Activated naive CD4-positive, alpha-beta T cell treated with anti-CD3 and anti-CD28 coated beads, Interleukin-2, amount 50 U/mL, for 72 hours (primary cell): ENCODE results near the gene ZBTB8OS. TPM values are rescaled to one million over a fixed set of nuclear protein-coding genes. Genes with fewer than 3 reads are reported as not detected.
A peak's percentile ranks its signal among the peaks of the same experiment; 100 is the strongest.
"Not testable (repeated sequence)": the region's sequence is repeated elsewhere in the genome, so short reads cannot be mapped to it uniquely, and the experiment has no call there.

Experiments
- ATAC-seq, 2 donors: fragments of 150-1000 bp; cut with Tn5 transposase; 2 replicates each; pipeline ENCODE4 v1.10.0; 2021; ENCODE audit warnings: mild to moderate bottlenecking in 2 of 2, moderate library complexity in 2 of 2
- DNase-seq, 2 donors: peaks; one replicate each; pipeline ENCODE4 v3.0.0; 2021 to 2022; ENCODE audit warnings: low spot score in 2 of 2
- H3K27ac Mint-ChIP-seq, 2 donors: one replicate each; pipeline ENCODE4 v1.8.0; 2022; ENCODE audit warnings: mild to moderate bottlenecking in 2 of 2, mixed read lengths in 2 of 2
- H3K36me3 Mint-ChIP-seq, 2 donors: one replicate each; pipeline ENCODE4 v1.8.0; 2022; ENCODE audit warnings: mixed read lengths in 2 of 2
- H3K9me3 Mint-ChIP-seq, 2 donors: one replicate each; pipeline ENCODE4 v1.8.0; 2022; ENCODE audit warnings: mixed read lengths in 2 of 2
- total RNA-seq, 2 donors: library from RNA; stranded (reverse); gene quantifications; one replicate each; pipeline ENCODE4 v1.2.3, GENCODE V29; 2022

Gene ZBTB8OS
- total RNA-seq: 10 to 100 TPM; 53.2 to 58.5 TPM

DNA sequence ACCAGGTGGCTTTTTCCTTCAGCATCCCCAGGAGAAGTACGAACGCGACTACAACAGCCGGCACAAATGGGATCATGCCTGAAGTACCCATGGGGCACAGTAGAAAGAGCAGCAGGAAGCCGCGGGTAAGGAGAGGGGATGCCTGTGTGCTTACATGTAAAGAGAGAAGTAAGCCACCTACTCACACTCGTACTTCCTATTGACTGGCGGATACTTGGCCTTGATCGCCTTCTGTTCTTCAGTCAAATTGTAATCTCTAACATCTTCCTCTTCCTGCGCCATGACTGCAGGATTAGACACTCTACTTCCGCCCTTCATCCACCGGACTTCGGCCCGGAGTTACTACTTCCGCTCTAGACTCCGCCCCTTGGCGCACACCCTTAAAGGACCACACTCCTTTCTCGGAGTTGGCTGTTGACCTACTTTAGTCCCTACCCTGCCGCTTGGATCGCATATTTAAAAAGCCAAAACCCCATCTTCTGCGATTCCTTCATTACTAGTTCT, at the start of gene ZBTB8OS:
ZBTB8OS (minus strand) TSS at position 303 of the 504 bp plus-strand sequence; CDS start at position 282, 21 bp downstream.
- ATAC-seq: peak; percentile 80 to 83
- H3K27ac Mint-ChIP-seq: peak within 1 kb of the TSS; percentile 98 to 99
- DNase-seq: peak; percentile 82 to 86
- no peaks in the 10 kb centered on the region for H3K9me3 Mint-ChIP-seq
- peaks cover 35 to 42% of the 10 kb centered on the region in 2 donors for H3K36me3 Mint-ChIP-seq

DNA sequence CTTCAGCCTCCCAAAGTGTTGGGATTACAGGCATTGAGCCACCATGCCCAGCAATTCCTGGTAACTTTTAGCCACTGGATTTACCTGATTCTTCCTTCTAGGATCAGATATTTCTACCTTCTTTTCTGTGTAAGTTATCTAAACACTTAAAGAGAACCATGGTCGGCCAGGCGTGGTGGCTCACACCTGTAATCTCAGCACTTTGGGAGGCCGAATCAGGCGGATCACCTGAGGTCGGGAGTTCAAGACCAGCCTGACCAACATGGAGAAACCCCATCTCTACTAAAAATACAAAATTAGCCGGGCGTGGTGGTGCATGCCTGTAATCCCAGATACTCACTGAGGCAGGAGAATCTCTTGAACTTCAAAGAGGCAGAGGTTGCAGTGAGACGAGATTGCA, 46.6 kb upstream of the ZBTB8OS start:
- H3K9me3 Mint-ChIP-seq, H3K27ac Mint-ChIP-seq, ATAC-seq: not testable (repeated sequence)

DNA sequence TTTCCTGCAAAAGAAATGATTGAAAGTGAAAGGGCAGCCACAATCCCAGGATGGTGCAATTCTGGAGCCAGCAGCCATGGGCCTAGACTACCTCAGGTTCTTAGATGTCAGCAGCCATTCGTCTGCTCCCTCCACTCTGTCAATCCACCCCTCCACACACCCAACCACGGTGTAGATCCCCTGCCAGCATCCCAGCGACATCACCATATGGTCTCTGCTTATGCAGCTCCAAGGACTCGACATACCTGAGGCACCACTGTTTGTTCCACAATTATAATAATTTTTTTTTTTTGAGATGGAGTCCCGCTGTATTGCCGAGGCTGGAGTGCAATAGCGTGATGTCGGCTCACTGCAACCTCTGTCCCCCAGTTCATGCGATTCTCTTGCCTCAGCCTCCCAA, 45.7 kb upstream of the ZBTB8OS start:
- Mint-ChIP-seq H3K36me3 (no peaks in the 10 kb centered on the region), H3K9me3 (no peaks in the 10 kb centered on the region), H3K27ac (peak overlapping the region in 1 of 2 donors; percentile 72)
- ATAC-seq: no peak
- DNase-seq: no peak

More for the DNA sequence above, 46.6 kb upstream of the ZBTB8OS start:
- DNase-seq, H3K36me3 Mint-ChIP-seq: not testable (repeated sequence)

DNA sequence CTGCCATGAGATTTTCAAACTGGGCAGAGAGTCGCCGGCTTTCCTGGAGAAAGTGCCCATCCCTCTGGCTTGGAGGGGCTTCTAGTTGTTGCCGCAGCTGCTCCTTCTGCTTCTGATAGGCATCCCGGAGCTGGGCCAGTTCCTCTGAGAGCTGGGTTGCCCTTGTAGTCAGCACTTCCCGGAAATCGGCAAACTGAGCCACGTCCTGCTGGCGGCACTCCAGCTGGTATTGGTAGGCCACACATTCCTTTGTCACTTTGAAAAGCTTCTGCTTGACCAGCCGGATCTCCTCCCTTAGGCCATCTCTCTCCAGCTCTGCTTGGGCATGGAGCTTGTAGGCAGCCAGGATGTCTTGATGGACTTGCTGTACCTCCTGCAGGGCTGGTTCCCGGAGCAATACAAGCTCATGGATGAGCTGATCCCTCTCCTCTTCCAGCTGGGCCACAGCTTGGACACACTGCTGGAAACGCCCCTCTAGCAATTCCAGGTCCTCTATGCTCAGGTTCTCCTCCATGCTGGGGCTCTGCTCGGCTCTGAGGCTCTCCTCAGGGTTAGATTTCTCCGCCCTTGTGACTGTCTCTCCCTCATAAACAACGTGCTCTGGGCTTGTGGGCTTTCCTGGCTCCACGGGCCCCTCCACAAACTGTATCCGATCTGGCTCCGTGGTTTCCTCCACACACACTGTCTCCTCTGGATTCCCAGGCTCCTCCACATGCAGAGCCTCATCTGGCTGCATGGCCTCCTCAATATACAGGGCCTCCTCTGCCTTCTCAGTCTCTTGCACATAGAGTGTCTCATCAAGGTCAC, 45.0 kb upstream of the ZBTB8OS start:
- ATAC-seq (no peak), DNase-seq (no peak)
- Mint-ChIP-seq H3K9me3 (no peaks in the 10 kb centered on the region), H3K36me3 (no peaks in the 10 kb centered on the region), H3K27ac (peak overlapping the region in 1 of 2 donors; percentile 20)

DNA sequence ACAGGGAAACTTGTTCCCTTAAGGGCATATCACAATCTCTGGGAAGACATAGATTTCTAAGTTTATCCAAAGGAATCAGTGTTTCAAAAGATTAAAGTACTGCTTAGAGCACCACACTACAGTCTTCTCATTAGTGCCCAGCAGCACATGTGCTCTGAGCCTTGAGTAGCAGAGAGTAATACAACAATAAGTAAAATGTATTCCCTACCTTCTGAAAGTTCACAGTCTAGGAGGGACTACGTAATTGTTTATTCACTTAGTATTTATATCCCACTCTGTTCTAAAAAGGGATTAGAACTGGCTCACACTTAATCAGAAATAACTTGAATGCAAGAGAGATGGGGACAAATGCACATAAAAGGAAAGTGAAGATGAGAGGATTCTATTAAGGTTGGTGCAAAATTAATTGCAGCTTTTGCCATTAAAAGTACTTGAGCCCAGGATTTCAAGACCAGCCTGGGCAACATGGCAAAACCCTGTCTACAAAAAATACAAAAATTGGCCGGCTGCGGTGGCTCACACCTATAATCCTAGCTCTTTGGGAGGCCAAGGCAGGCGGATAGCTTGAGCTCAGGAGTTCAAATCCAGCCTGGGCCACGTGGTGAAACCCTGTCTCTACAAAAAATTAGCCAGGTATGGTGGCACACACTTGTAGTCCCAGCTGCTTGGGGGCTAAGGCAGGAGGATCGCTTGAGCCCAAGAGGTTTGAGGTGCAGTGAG, 43.3 kb upstream of the ZBTB8OS start:
- H3K36me3 Mint-ChIP-seq: no peaks in the 10 kb centered on the region
- H3K27ac Mint-ChIP-seq: no peak overlapping the region
- no peak for DNase-seq
- H3K9me3 Mint-ChIP-seq: no peaks in the 10 kb centered on the region
- no peak for ATAC-seq

DNA sequence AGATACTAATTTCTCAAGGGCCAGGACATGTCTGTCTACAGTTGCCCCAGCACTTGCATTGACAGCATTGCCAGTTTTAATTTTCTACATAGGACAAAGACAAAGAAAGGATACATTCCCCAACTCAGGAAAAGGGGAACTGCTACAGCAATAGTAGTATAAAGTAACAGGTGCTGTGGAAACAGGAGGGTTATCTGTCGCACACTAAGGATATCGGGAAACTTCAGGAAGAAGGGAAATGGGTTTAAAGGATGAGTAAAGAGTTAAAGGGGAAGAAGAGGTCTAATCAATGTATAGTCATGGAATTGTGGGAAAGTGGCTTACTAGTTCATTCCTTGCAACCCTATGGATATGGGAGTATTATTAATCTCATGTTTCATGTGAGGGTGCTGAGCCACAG, 36.0 kb upstream of the ZBTB8OS start:
- ATAC-seq: no peak
- no peaks in the 10 kb centered on the region for H3K9me3 Mint-ChIP-seq
- H3K27ac Mint-ChIP-seq: no peak overlapping the region

DNA sequence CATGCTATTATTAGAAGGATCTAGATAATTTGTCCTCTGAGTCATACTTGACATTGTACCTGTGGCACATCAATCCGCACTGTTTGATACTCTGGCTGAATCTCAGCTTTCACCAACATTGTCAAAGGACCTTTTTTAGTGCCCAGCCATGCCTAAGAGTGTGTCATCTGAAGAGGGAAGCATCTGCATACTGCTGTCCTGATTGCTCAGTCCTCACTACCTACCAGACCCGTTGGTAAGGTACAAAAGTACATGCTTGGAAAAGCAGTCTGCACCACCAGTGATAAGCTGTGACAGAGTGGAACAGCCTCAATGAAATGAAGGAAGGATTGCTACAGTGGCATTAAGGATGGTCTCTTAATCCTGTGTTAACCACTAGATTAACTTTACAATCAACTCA, 35.1 kb upstream of the ZBTB8OS start:
- Mint-ChIP-seq H3K9me3 (no peaks in the 10 kb centered on the region), H3K27ac (no peak overlapping the region), H3K36me3 (no peaks in the 10 kb centered on the region)
- no peak for DNase-seq
- no peak for ATAC-seq

More for the DNA sequence above, 36.0 kb upstream of the ZBTB8OS start:
- DNase-seq: no peak
- H3K36me3 Mint-ChIP-seq: no peaks in the 10 kb centered on the region

DNA sequence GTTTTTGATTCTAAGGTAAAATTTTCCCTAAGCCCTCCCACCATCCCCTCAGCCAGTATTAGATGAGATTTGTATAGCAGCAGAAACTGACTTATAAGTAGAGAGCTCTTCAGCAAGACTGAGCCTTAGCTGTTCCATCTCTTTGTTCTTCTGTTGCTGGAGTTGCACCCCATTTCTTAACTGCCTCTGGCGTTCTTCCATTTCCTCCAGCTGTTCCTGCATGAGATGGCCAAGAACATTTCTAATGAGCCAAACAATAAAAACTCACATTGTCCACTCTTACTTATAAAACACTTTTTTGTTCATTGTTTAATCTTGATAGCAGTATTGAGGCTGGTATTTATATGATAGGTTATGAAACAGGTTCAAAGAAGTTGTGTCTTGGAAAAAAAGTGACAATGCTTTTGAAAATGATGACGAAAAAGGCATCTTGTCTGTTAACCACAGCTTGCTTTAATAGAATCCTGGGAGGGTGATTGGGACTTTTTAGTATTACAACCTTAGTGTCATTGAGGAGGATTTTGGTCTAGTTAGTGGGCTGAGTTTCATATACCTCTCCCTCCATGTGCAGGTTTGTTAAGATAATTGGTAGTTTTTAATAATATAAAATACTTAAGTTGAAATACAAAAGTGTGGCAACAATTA, 33.9 kb upstream of the ZBTB8OS start:
- H3K27ac Mint-ChIP-seq: peak overlapping the region in 1 of 2 donors; percentile 60
- no peak for DNase-seq
- H3K36me3 Mint-ChIP-seq: peaks cover 0 to 10% of the 10 kb centered on the region in 2 donors
- peak in 1 of 2 donors; percentile 52 for ATAC-seq
- no peaks in the 10 kb centered on the region for H3K9me3 Mint-ChIP-seq

DNA sequence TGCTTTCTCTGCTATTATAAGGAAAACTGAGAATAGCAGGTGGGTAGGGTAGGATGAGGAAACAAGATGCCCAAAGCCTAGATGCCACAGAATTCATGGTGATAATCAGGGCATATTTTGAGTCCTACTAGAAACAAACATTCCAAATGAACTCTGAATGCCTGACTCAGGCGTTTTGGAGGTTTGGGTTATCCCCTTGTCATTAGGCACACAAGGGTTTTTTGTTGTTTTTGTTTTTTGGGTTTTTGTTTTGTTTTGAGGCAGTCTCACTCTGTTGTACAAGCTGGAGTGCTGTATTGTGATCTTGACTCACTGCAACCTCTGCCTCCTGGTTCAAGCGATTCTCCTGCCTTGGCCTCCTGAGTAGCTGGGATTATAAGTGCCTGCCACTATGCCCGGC, 33.0 kb upstream of the ZBTB8OS start:
- no peak for DNase-seq
- Mint-ChIP-seq H3K27ac (peak overlapping the region in 1 of 2 donors; percentile 60), H3K9me3 (no peaks in the 10 kb centered on the region), H3K36me3 (peaks cover 0 to 12% of the 10 kb centered on the region in 2 donors)
- ATAC-seq: no peak

DNA sequence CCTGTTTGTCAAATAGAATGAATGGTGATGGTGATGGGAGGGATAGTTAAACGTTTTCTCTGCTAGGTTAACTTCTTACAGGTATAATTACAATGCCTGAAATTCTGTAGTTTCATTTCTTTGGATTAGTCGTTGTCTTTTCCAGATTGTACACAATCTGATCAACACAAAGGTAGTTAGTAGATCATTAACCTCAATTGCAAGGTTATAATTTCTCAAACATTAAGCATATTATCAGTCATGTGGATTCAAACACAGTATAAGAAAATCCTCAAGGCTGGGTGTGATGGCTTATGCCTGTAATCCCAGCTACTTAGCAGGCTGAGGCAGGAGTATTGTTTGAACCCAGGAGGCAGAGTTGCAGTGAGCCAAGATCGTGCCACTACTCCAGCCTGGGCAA, 31.6 kb upstream of the ZBTB8OS start:
- ATAC-seq (no peak), DNase-seq (no peak)

DNA sequence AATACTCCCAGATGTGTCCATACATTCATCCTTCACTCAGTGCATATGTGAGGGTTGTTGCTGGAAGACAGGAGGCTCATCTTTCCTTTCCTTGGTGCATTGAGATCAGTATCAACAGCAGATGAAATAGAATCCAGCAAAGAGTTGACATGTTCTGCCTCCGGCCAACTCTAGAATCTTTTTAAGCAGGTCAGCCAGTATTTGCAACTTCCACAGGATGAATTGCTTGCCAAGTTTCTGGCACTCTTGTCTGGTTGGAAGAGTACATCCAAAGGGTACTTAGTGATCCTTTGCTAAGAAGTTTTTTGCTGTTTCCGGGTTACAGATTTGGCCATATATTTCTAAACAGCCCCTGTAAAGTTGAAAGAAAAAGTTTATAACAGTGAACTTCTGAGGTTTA, 31.2 kb upstream of the ZBTB8OS start:
- peaks cover 0 to 19% of the 10 kb centered on the region in 2 donors for H3K36me3 Mint-ChIP-seq
- no peak overlapping the region for H3K27ac Mint-ChIP-seq
- DNase-seq (no peak), ATAC-seq (no peak)
- H3K9me3 Mint-ChIP-seq: no peaks in the 10 kb centered on the region

More for the DNA sequence above, 31.6 kb upstream of the ZBTB8OS start:
- Mint-ChIP-seq H3K27ac (no peak overlapping the region), H3K36me3 (peaks cover 0 to 19% of the 10 kb centered on the region in 2 donors), H3K9me3 (no peaks in the 10 kb centered on the region)

DNA sequence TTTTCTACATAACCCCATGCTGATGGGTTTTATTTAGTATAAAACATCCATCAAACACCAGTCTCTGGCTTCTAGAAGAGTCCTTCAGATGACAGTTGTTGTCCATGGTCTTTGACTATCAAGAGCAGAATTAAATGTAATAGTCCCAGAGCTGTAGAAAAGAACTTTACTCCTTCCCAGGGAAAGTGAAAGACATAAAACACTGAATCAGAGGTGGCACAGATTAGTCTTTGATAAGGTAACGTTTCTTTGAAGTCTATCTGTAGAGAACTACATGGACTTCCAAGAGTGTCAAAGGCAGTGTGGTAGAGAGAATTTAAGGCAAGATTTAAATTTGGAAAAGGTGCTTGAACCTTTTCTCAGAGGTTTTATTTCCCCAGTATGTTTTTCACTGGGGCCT, 30.3 kb upstream of the ZBTB8OS start:
- Mint-ChIP-seq H3K27ac (peak overlapping the region in 1 of 2 donors; percentile 39), H3K9me3 (no peaks in the 10 kb centered on the region), H3K36me3 (peaks cover 0 to 19% of the 10 kb centered on the region in 2 donors)
- DNase-seq (no peak), ATAC-seq (no peak)

DNA sequence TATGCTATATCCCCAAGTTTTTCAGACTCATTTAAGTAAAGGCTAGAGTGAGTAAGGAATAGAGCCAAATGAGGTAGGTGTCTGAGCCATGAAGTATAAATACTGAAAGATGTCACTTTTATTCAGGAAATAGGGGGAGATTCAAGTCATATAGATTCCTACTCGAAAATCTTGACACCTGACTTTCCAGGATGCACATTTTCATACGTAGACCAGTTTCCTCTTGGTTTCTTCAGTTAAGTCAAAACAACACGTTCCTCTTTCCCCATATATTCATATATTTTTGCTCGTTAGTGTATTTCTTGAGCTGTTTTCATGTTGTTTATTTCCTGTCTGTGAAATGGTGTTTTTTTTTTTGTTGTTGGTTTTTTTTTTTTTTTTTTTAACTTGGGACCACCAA, 29.6 kb upstream of the ZBTB8OS start:
- not testable (repeated sequence) for H3K27ac Mint-ChIP-seq, DNase-seq, H3K9me3 Mint-ChIP-seq, ATAC-seq
- peaks cover 0 to 19% of the 10 kb centered on the region in 2 donors for H3K36me3 Mint-ChIP-seq

DNA sequence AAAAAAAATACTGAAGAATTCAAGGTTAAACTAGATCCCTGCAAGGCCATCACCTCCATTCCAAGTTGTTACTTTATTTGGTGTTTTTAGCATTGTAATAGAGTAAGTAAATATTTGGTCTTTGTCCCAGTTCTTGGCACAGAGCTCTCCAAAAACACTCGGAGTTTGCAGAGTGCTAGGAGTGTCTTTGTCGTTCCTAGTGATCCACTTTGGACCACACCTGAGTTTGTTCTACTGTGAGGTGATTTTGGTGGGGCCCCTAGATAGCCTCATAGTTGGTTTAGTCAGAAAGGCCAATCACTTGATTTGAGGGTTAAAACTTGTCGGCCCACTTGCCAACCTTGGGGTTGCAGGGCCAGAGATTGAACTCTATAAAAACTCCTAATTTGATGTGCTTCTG, 26.6 kb upstream of the ZBTB8OS start:
- H3K27ac Mint-ChIP-seq: peak overlapping the region in 1 of 2 donors; percentile 63
- H3K36me3 Mint-ChIP-seq: peaks cover 10 to 38% of the 10 kb centered on the region in 2 donors
- DNase-seq: no peak
- H3K9me3 Mint-ChIP-seq: no peaks in the 10 kb centered on the region
- ATAC-seq: no peak

DNA sequence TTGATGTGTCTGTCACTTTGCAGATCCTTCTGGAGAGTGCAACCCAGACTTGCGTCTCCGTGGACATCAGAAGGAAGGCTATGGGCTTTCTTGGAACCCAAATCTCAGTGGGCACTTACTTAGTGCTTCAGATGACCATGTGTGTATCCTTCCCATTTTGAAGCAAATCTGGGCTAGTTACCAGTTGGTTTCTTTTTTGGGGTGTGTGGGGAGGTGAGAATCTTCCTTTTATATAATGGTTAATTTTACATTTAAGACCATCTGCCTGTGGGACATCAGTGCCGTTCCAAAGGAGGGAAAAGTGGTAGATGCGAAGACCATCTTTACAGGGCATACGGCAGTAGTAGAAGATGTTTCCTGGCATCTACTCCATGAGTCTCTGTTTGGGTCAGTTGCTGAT, 18.4 kb upstream of the ZBTB8OS start:
- ATAC-seq, DNase-seq, H3K9me3 Mint-ChIP-seq, H3K27ac Mint-ChIP-seq: not testable (repeated sequence)
- peaks cover 22 to 26% of the 10 kb centered on the region in 2 donors for H3K36me3 Mint-ChIP-seq

DNA sequence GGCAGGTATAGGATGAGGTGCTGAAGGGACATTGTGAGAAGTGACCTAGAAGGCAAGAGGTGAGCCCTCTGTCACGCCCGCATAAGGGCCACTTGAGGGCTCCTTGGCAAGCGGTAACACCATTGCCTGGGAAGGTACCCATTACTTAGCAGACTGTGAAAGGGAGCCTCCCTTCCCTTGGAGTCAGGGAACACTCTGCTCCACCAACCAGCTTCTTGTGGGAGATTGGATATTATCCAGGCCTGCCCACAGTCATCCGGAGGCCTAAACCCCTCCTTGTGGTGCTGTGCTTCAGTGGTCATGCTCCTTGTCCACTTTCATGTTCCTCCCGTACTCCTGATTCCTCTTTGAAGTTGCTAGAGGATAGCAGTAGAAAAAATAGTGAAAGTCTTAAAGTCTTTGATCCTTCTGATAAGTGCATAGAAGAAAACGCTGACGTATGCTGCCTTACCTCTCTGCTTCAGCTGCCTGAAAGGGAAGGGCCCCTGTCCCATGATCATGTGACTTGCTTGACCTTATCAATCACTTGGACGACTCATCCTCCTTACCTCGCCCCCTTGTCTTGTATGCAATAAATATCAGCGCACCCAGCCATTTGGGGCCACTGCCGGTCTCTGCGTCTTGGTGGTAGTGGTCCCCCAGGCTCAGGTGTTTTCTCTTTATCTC, 16.7 kb upstream of the ZBTB8OS start:
- no peak for ATAC-seq
- no peak for DNase-seq
- Mint-ChIP-seq H3K36me3 (peaks cover 9 to 16% of the 10 kb centered on the region in 2 donors), H3K27ac (peak overlapping the region in 1 of 2 donors; percentile 72), H3K9me3 (no peaks in the 10 kb centered on the region)
